NCI-H345 (cell line): ENCODE results near the gene S100PBP.
"Not testable (repeated sequence)": the region's sequence is repeated elsewhere in the genome, so short reads cannot be mapped to it uniquely, and the experiment has no call there.

Experiments
- DNase-seq: peaks from one replicate; lab custom pipeline; 2025; lab: John Stamatoyannopoulos, UW

S100PBP gene

GRCh38 chr1:32901823-32902534 is 84.5 kb downstream of the S100PBP start:
- no peak for DNase-seq

GRCh38 chr1:32902535-32902920 is 85.1 kb downstream of the S100PBP start:
- no peak for DNase-seq

- DNase-seq, result no peak
These were observed 86.7 kb downstream of the S100PBP start for GRCh38 chr1:32903991-32904785.

GRCh38 chr1:32904797-32905196 is 87.3 kb downstream of the S100PBP start:
- no peak for DNase-seq

- not testable (repeated sequence) for DNase-seq
These were observed 88.1 kb downstream of the S100PBP start for GRCh38 chr1:32905588-32905987.

GRCh38 chr1:32906654-32907053 is 89.2 kb downstream of the S100PBP start:
- DNase-seq, result no peak

- no peak for DNase-seq
These were observed 90.0 kb downstream of the S100PBP start for GRCh38 chr1:32907435-32907834.
